PC-9 (cell line): ENCODE data around the gene KLF13.

Experiments
- EZH2 ChIP-seq: fragments of 200-600 bp; sonication (generic); IDR thresholded peaks from 2 replicates; pipeline ENCODE4 v1.8.0; 2017; ENCODE audit warnings: antibody characterized with exemption, low read depth
- TF ChIP-seq, protein P1 (sequence below): fragments of 200-600 bp; sonication (generic); conservative IDR thresholded peaks from 2 replicates; pipeline ENCODE4 v1.6.1; 2017; ENCODE audit warnings: mixed run types, antibody characterized with exemption, mild to moderate bottlenecking, moderate library complexity

DNA sequence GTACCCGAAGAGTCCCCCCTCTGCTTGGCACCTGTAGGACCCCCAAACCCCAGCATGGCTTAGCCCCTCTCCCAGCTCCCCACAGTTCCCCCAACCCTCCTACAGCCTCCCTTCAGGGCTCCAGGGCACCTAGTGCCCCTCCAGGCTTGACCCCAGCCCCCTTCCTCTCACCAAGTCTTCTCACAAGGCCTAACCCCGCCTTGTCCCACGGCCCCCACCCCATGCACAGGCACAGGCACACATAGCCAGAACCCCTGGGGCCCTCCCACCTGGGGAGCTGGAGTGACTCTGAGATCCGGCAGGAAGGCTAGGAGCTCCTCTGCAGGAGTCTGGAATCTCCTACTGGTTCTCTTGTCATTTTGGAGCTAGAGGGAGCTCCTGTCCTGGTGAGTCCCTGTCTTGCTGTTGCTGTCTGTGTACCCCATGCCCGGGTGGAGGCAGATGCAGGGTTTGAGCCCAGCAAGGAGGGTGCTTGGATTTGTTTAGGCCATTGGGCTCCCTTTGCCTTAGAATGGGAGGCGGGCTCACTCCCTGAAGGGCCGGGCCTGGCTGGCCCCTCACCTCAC lies 39.6 kb downstream of the KLF13 start:
- TF ChIP-seq, protein P1, sequence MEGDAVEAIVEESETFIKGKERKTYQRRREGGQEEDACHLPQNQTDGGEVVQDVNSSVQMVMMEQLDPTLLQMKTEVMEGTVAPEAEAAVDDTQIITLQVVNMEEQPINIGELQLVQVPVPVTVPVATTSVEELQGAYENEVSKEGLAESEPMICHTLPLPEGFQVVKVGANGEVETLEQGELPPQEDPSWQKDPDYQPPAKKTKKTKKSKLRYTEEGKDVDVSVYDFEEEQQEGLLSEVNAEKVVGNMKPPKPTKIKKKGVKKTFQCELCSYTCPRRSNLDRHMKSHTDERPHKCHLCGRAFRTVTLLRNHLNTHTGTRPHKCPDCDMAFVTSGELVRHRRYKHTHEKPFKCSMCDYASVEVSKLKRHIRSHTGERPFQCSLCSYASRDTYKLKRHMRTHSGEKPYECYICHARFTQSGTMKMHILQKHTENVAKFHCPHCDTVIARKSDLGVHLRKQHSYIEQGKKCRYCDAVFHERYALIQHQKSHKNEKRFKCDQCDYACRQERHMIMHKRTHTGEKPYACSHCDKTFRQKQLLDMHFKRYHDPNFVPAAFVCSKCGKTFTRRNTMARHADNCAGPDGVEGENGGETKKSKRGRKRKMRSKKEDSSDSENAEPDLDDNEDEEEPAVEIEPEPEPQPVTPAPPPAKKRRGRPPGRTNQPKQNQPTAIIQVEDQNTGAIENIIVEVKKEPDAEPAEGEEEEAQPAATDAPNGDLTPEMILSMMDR: no peak
- no peak for TF ChIP-seq EZH2
